ENCODE results near the gene VPS35. TPM values are rescaled to one million over a fixed set of nuclear protein-coding genes. Genes with fewer than 3 reads are reported as not detected.
"Not testable (repeated sequence)": the region's sequence is repeated elsewhere in the genome, so short reads cannot be mapped to it uniquely, and the experiment has no call there.

The VPS35 gene
- total RNA-seq, 1 experiment from 2014 or later: 86.8 TPM

DNA sequence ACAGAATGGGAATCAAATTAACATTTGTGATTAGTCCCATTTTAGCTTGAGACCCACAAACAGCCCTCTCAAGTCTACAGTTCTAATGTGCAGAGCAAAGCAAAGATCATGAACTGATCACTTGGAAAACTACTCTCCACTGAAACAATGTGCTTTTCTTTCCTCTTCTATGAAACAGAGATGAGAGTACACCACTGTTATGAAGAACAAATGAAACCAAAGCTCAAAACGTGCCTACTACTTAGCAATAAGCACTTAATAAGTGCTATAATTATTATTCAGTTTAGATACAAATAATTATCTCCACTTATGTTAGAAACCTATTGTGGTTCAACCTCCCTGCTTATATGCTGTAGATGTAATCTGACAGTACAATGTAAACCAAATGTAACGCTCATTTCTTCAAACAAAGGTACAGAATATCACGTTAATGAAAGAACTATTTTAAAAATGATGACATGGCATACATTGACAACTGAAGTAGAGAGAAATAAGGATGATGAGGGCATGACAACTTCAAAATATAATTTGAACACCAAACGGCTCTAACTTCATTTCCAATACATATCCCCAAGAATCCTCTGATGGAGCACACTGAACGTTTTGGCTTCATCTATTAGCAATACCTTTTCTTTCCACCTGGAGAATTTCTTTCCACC is 2.0 kb downstream of the VPS35 start:
- BruUV-seq (replicated peaks): no TSS peak
- Histone ChIP-seq H3K9me3 (ENCODE audit: control insufficient read depth, insufficient read depth, low read depth, low read length) (no peaks in the 10 kb centered on the region), H3K27ac (ENCODE audit: low read length) (no peak overlapping the region; the same call in 1 of the 2 replicates), H3K4me3 (ENCODE audit: low read depth in 2 of 2, low read length in 2 of 2) (peak overlapping the region; percentile 85 to 94), H3K36me3 (ENCODE audit: control insufficient read depth, insufficient read depth, low read length) (peaks cover 2% of the 10 kb centered on the region; the same call in 1 of the 2 replicates), H3K27me3 (ENCODE audit: control insufficient read depth, insufficient read depth, low read length) (no peaks in the 10 kb centered on the region), H3K4me1 (ENCODE audit: control insufficient read depth, insufficient read depth, low read length) (peaks cover 25% of the 10 kb centered on the region)
- intact Hi-C loops (cut with micrococcal nuclease; ENCODE audit: unreplicated experiment) (loop anchor here (5.0 kb wide), 1 partner anchor 105 kb away; no protein-coding TSS in a partner anchor), in situ Hi-C loops (cut with HindIII; ENCODE audit: low pct_unique_long_range_greater_than_20kb, low sequenced_read_pairs) (no loop called here)
- ATAC-seq (no peak), DNase-seq (ENCODE audit: low read depth, low spot score) (no peak)
- TF ChIP-seq, protein P1, sequence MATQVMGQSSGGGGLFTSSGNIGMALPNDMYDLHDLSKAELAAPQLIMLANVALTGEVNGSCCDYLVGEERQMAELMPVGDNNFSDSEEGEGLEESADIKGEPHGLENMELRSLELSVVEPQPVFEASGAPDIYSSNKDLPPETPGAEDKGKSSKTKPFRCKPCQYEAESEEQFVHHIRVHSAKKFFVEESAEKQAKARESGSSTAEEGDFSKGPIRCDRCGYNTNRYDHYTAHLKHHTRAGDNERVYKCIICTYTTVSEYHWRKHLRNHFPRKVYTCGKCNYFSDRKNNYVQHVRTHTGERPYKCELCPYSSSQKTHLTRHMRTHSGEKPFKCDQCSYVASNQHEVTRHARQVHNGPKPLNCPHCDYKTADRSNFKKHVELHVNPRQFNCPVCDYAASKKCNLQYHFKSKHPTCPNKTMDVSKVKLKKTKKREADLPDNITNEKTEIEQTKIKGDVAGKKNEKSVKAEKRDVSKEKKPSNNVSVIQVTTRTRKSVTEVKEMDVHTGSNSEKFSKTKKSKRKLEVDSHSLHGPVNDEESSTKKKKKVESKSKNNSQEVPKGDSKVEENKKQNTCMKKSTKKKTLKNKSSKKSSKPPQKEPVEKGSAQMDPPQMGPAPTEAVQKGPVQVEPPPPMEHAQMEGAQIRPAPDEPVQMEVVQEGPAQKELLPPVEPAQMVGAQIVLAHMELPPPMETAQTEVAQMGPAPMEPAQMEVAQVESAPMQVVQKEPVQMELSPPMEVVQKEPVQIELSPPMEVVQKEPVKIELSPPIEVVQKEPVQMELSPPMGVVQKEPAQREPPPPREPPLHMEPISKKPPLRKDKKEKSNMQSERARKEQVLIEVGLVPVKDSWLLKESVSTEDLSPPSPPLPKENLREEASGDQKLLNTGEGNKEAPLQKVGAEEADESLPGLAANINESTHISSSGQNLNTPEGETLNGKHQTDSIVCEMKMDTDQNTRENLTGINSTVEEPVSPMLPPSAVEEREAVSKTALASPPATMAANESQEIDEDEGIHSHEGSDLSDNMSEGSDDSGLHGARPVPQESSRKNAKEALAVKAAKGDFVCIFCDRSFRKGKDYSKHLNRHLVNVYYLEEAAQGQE (IDR thresholded peaks at IDR 0.05; ENCODE audit: insufficient read depth in 1 of 2, low read depth in 2 of 2, low read length in 1 of 2): no peak
- no peak for TF ChIP-seq POLR2AphosphoS5 (IDR thresholded peaks at IDR 0.05; ENCODE audit: low read depth, low read length)
- CTCF ChIA-PET: no interaction called here
- POLR2A ChIA-PET: interaction anchor here (0.6 kb wide), 1 partner anchor 17 kb away, joined by 3 read pairs; no protein-coding TSS in a partner anchor

DNA sequence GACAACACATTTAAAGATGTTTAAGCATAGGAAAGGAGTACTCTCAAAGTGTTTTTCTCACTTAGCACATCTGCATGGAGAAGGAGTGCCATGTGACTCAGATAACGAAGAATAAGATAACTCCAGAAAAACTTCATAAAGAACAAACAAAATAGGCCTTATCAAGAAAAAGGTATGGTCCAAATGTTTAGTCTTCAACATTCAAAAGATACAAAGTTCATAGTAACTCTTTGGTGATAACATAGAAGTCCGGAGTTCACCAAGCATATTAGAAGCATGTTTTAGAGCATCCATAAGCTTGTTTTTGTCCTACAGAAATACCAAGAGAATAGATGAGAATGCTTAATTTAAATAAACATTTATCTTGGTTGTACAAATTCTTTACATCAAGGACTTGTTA is 7.1 kb downstream of the VPS35 start:
- POLR2A ChIA-PET; BruUV-seq (replicated peaks); in situ Hi-C loops (cut with HindIII; ENCODE audit: low pct_unique_long_range_greater_than_20kb, low sequenced_read_pairs); H3K4me1 ChIP-seq (ENCODE audit: control insufficient read depth, insufficient read depth, low read length); ATAC-seq; CTCF ChIA-PET; DNase-seq (ENCODE audit: low read depth, low spot score); H3K27ac ChIP-seq (ENCODE audit: low read length); intact Hi-C loops (cut with micrococcal nuclease; ENCODE audit: unreplicated experiment); H3K9me3 ChIP-seq (ENCODE audit: control insufficient read depth, insufficient read depth, low read depth, low read length); H3K27me3 ChIP-seq (ENCODE audit: control insufficient read depth, insufficient read depth, low read length); H3K4me3 ChIP-seq (ENCODE audit: low read depth in 2 of 2, low read length in 2 of 2); H3K36me3 ChIP-seq (ENCODE audit: control insufficient read depth, insufficient read depth, low read length): not testable (repeated sequence)

DNA sequence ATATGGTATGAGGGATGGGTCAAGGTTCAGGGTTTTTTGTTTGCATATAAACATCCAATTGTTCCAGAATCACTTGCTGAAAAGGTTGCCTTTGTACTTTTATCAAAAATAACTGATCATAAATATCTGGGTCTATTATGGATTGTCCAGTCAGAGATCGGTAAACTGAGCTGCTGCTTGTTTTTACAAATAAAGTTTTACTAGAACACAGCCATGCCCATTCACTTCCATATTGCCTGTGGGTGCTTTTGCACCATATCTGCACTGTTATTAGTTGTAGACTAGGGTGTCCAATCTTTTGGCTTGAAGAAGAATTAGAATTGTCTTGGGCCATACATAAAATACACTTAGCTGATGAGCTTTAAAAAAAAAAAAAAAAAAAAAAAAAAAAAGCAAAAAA is 11.0 kb downstream of the VPS35 start:
- ATAC-seq; POLR2A ChIA-PET; H3K27ac ChIP-seq (ENCODE audit: low read length); in situ Hi-C loops (cut with HindIII; ENCODE audit: low pct_unique_long_range_greater_than_20kb, low sequenced_read_pairs); H3K4me1 ChIP-seq (ENCODE audit: control insufficient read depth, insufficient read depth, low read length); H3K4me3 ChIP-seq (ENCODE audit: low read depth in 2 of 2, low read length in 2 of 2); DNase-seq (ENCODE audit: low read depth, low spot score); H3K36me3 ChIP-seq (ENCODE audit: control insufficient read depth, insufficient read depth, low read length); H3K27me3 ChIP-seq (ENCODE audit: control insufficient read depth, insufficient read depth, low read length); H3K9me3 ChIP-seq (ENCODE audit: control insufficient read depth, insufficient read depth, low read depth, low read length); intact Hi-C loops (cut with micrococcal nuclease; ENCODE audit: unreplicated experiment): not testable (repeated sequence)
- BruUV-seq (replicated peaks): TSS peak; percentile 32
- CTCF ChIA-PET: interaction anchor here (0.6 kb wide), 1 partner anchor 123 kb away, joined by 3 read pairs; no protein-coding TSS in a partner anchor

Measured in Panc1 (cell line).